Endodermal cell (in vitro differentiated cells): Measurements from ENCODE around the gene TLE1. TPM values are rescaled to one million over a fixed set of nuclear protein-coding genes. Genes with fewer than 3 reads are reported as not detected.

Experiments used
- DNase-seq: peaks from one replicate; pipeline ENCODE4 v3.0.0-alpha.2; 2017
- H3K27ac ChIP-seq: 2 replicates; pipeline ENCODE4 v1.5.1; 2013; ENCODE audit warnings: mild to moderate bottlenecking, low read depth, low read length, moderate library complexity
- H3K27me3 ChIP-seq: 2 replicates; pipeline ENCODE4 v1.6.1; 2013; ENCODE audit warnings: mild to moderate bottlenecking, low read length, moderate library complexity; ENCODE audit not compliant: insufficient read depth, control insufficient read depth, poor library complexity, severe bottlenecking
- H3K36me3 ChIP-seq: 2 replicates; pipeline ENCODE4 v1.7.0; 2013; ENCODE audit warnings: mild to moderate bottlenecking, low read length, moderate library complexity; ENCODE audit not compliant: control insufficient read depth, insufficient read depth
- H3K4me1 ChIP-seq: one replicate; pipeline ENCODE4 v1.7.0; 2013; ENCODE audit warnings: low read length; ENCODE audit not compliant: control insufficient read depth, insufficient read depth
- H3K4me3 ChIP-seq: 2 replicates; pipeline ENCODE4 v1.5.1; 2013; ENCODE audit warnings: mild to moderate bottlenecking, low read length, moderate library complexity
- H3K9ac ChIP-seq: 2 replicates; pipeline ENCODE4 v1.6.1; 2013; ENCODE audit warnings: mild to moderate bottlenecking, low read length, moderate library complexity; ENCODE audit not compliant: poor library complexity, severe bottlenecking; ENCODE audit errors: extremely low read depth
- H3K9me3 ChIP-seq: 2 replicates; pipeline ENCODE4 v1.6.1; 2013; ENCODE audit warnings: mild to moderate bottlenecking, low read length, moderate library complexity; ENCODE audit not compliant: control insufficient read depth
- H3K27ac Mint-ChIP-seq: 2 replicates; pipeline ENCODE4 v1.8.0; 2020; ENCODE audit warnings: mixed read lengths
- H3K27me3 Mint-ChIP-seq: 2 replicates; pipeline ENCODE4 v1.8.0; 2021; ENCODE audit warnings: mild to moderate bottlenecking, mixed read lengths; ENCODE audit not compliant: insufficient read depth
- H3K36me3 Mint-ChIP-seq: 2 replicates; pipeline ENCODE4 v1.8.0; 2020; ENCODE audit warnings: low read depth, mixed read lengths
- H3K4me1 Mint-ChIP-seq: 2 replicates; pipeline ENCODE4 v1.8.0; 2020; ENCODE audit warnings: mixed read lengths
- H3K4me3 Mint-ChIP-seq: 2 replicates; pipeline ENCODE4 v1.8.0; 2020; ENCODE audit warnings: mild to moderate bottlenecking, moderate library complexity, mixed read lengths
- H3K9me3 Mint-ChIP-seq: 2 replicates; pipeline ENCODE4 v1.8.0; 2020; ENCODE audit warnings: mild to moderate bottlenecking, mixed read lengths
- CTCF ChIP-seq: fragments of 200-600 bp; sonication (generic); conservative IDR thresholded peaks from 2 replicates; pipeline ENCODE4 v1.5.0; 2021; ENCODE audit warnings: antibody characterized with exemption, mild to moderate bottlenecking
- WGBS, 2 experiments: methylation state at CpG; one replicate each; pipeline versions ENCODE4 v1.1.5 to v1.1.7; 2013; ENCODE audit warnings: missing lambda C conversion rate in 2 of 2, mixed read lengths in 1 of 2; ENCODE audit not compliant: insufficient coverage in 1 of 2, insufficient read length in 1 of 2; 5-methylcytosine and 5-hydroxymethylcytosine counted together
- total RNA-seq, 2 donors: library from RNA; stranded (reverse); fragmentation: NEBNext Ultra II Directional in 1 of 2; extraction: Animal tissue kit (Norgen Biotek cat#: 25700) in 1 of 2; gene quantifications; 2 replicates in 1 of 2; 3 replicates in 1 of 2; pipeline ENCODE4 v1.2.1, GENCODE V29; 2021

Gene TLE1
- total RNA-seq, 2 donors from 2014 or later = 49.7 to 73.5 TPM

GRCh38 chr9:81558091-81558830 is 131.1 kb downstream of the TLE1 start:
- H3K27me3 ChIP-seq = no peaks in the 10 kb centered on the region
- H3K9me3 ChIP-seq = no peaks in the 10 kb centered on the region
- peaks cover 12% of the 10 kb centered on the region for H3K4me1 ChIP-seq
- Mint-ChIP-seq H3K27me3 (peaks cover 3% of the 10 kb centered on the region), H3K4me1 (peaks cover 27% of the 10 kb centered on the region), H3K36me3 (no peaks in the 10 kb centered on the region), H3K4me3 (no peak overlapping the region), H3K27ac (no peak overlapping the region), H3K9me3 (no peaks in the 10 kb centered on the region)
- WGBS, 2 experiments = 61 to 80% methylated on average over 5 to 6 of the region's 6 CpGs
- H3K9ac ChIP-seq = peak overlapping the region; percentile 51
- no peak for DNase-seq
- H3K4me3 ChIP-seq = no peak overlapping the region
- no peak for TF ChIP-seq CTCF
- H3K36me3 ChIP-seq = no peaks in the 10 kb centered on the region
- peak overlapping the region; percentile 13 for H3K27ac ChIP-seq

GRCh38 chr9:81557452-81558090 is 131.8 kb downstream of the TLE1 start:
- H3K4me3 ChIP-seq = no peak overlapping the region
- peak overlapping the region; percentile 51 for H3K9ac ChIP-seq
- no peaks in the 10 kb centered on the region for H3K9me3 Mint-ChIP-seq
- peaks cover 31% of the 10 kb centered on the region for H3K4me1 Mint-ChIP-seq
- no peak overlapping the region for H3K27ac Mint-ChIP-seq
- H3K4me3 Mint-ChIP-seq = no peak overlapping the region
- H3K27me3 ChIP-seq = no peaks in the 10 kb centered on the region
- H3K36me3 Mint-ChIP-seq = no peaks in the 10 kb centered on the region
- peaks cover 12% of the 10 kb centered on the region for H3K4me1 ChIP-seq
- no peaks in the 10 kb centered on the region for H3K27me3 Mint-ChIP-seq
- H3K27ac ChIP-seq = no peak overlapping the region
- no peaks in the 10 kb centered on the region for H3K36me3 ChIP-seq
- TF ChIP-seq CTCF = no peak
- 83 to 93% methylated on average over 2 of the region's 2 CpGs for WGBS, 2 experiments
- no peak for DNase-seq
- no peaks in the 10 kb centered on the region for H3K9me3 ChIP-seq

GRCh38 chr9:81556923-81557322 is 132.4 kb downstream of the TLE1 start:
- no peaks in the 10 kb centered on the region for H3K36me3 Mint-ChIP-seq
- DNase-seq = no peak
- no peaks in the 10 kb centered on the region for H3K9me3 ChIP-seq
- H3K27ac ChIP-seq = no peak overlapping the region
- H3K9me3 Mint-ChIP-seq = no peaks in the 10 kb centered on the region
- no peaks in the 10 kb centered on the region for H3K27me3 Mint-ChIP-seq
- no peaks in the 10 kb centered on the region for H3K27me3 ChIP-seq
- H3K36me3 ChIP-seq = no peaks in the 10 kb centered on the region
- no peak overlapping the region for H3K27ac Mint-ChIP-seq
- H3K4me1 ChIP-seq = peaks cover 14% of the 10 kb centered on the region
- no peak for TF ChIP-seq CTCF
- WGBS, 2 experiments = 100% methylated on average over 1 of the region's 2 CpGs
- no peak overlapping the region for H3K4me3 Mint-ChIP-seq
- no peak overlapping the region for H3K4me3 ChIP-seq
- H3K4me1 Mint-ChIP-seq = peaks cover 36% of the 10 kb centered on the region
- no peak overlapping the region for H3K9ac ChIP-seq
